GM21390 (cell line): Measurements from ENCODE around the gene AOX1.
"Not testable (repeated sequence)": the region's sequence is repeated elsewhere in the genome, so short reads cannot be mapped to it uniquely, and the experiment has no call there.

Experiments
- ATAC-seq: cut with Tn5 transposase; IDR thresholded peaks from one replicate; pipeline ENCODE4 v1.9.1; 2021; ENCODE audit not compliant: unreplicated experiment

Gene AOX1

DNA sequence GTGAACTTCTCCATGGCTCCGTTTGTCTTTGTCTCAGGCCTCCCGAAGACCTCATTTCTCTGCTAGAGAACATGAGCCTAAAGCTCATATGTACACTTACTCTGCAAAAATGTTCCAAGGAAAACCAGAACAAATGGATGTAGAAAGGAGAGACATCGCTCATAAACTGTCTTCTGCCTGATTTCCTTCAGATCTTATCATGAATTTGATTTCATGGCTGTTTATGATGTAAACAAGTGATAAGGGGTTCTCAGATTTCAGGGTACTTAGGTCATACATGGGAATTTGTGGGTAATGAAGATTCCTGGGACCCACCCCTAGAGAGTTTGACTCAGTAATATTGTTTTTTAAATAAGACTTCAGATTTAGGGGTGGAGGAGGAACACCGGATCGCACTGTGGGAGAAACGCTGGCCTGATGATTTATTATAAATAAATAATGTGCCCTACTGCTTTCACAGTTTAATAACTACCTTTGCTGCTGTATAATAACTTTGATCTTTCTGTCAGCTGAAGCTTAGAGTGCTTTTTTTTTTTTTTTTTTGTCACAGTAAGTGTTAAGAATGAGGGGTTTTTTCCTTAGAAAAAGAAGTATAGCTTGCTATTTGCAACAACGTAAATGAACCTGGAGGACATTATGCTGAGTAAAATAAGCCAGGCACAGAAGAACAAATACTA, 14.9 kb downstream of the AOX1 start:
- no peak for ATAC-seq

DNA sequence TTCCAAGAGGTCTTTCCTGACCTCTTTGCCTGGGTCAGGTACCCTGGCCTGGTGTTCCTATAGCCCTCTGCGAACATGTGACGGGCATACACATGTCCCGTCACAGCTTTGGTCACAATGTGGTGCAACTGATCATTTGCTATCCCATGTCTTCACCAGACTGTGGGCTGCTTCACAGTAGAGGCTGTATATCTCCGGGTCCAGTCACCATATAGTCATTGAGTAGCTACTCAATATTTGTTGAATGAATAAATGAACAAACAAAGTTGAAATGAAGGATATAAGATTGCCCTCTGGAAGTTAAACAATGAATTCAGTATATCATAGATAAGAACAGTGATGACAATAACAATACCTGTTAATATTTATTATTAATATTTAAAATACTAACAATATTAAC, 16.8 kb downstream of the AOX1 start:
- ATAC-seq, result no peak

DNA sequence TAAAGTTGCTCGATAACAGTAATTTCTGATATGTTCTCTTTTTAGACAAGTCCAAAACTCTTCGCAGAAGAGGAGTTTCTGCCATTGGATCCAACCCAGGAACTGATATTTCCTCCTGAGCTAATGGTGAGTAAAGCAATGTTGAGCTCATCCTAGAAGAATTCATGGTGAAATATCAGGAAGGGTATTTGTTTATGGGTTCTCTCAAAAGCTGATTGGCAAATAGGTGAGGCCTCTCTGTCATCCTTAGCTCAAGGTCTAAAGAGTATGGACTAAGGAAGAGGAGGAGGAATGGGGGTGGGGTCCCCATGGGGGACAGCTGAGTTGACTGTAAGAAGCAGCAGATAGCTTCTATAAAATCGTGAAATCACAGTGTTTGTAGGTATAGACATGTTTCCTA, 18.2 kb downstream of the AOX1 start:
- no peak for ATAC-seq

DNA sequence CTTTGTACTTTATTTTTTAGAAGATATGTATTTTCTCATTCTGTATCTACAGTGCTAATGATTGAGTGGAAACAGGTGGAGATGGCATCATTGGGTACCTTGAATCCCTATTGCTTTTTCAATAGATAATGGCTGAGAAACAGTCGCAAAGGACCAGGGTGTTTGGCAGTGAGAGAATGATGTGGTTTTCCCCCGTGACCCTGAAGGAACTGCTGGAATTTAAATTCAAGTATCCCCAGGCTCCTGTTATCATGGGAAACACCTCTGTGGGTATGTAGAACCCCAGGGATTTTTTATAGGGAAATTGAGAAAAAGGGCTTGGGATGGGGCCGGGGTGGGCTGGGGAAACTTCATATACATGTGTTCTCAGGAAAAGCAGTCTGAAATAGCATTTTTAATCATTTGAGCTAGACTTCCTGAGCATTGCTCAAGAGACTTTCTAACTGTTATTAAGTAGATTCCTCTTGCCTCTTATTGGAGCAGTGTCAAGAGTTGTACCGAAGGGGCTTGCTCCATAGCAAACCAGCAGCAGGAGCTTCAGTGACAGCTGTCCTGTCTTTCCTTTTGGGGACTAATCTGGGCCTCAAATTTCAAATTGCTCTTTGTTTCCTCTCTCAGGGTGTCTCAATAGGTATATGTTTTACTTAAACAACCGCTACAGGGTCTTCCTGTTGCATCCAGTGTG, 18.9 kb downstream of the AOX1 start:
- no peak for ATAC-seq

DNA sequence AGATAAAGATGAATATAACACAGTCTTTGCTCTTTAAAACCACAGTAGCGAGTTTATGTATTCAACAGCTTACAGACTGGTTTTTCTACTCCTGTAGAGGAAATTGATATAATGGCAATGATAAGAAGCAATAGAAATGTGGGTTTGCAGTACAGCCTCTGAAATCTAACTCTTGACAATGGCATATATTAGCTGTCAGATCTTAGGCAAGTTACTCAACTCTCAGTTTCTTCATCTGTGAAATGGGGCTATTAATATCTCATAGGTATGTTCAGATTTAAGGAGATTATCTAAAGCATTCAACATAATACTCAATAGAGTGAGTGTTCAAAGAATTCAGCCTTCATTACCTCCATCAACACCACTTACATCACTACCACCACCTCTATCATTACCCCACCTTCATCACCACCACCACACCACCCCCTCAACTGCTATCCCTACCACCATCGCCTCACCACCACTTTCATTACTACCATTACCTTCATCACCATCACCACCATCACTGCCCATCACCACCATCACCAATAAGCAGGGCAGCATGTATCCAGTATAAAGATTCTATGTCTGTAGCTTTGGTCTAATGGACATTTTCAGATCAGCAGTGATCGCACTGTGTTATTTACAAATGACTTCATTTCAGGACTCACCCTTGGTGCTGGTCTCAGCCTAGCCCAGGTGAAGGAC, 22.7 kb downstream of the AOX1 start:
- no peak for ATAC-seq

DNA sequence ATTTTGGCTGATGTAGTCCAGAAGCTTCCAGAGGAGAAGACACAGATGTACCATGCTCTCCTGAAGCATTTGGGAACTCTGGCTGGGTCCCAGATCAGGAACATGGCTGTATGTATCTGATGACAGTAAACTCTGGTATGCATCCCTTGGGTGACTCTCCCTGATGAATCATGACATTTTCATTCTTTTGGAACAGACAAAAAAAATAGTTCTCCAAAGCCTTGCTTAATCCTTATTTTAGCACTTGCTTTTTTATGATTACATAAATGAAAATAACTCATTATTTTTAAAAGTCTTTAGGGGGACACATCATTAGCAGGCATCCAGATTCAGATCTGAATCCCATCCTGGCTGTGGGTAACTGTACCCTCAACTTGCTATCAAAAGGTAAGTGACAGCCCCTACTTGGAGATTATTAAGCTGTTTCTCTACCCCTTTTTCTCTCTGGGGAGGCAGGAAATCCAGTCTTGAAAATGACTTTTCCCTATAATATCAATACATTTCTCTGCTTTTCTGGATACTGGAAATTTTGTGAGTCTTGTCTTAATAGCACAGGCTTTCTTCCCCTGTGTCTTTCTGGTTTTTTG, 23.3 kb downstream of the AOX1 start:
- ATAC-seq, result no peak

DNA sequence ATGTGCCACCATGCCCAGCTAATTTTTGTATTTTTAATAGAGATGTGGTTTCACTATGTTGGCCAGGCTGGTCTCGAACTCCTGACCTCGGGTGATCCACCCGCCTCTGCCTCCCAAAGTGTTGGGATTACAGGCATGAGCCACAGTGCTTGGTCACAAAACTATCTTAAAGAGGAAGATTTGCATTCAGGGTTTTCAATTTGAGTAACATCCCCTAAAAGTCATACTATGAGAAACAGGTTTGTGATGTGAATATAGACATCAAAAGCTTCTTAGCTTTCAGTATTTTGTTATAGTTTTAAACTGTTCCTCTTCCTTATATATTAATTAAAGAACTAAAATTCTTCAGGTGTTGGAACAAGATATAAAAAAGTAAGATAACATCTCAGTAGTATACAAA, 24.4 kb downstream of the AOX1 start:
- ATAC-seq, result not testable (repeated sequence)

DNA sequence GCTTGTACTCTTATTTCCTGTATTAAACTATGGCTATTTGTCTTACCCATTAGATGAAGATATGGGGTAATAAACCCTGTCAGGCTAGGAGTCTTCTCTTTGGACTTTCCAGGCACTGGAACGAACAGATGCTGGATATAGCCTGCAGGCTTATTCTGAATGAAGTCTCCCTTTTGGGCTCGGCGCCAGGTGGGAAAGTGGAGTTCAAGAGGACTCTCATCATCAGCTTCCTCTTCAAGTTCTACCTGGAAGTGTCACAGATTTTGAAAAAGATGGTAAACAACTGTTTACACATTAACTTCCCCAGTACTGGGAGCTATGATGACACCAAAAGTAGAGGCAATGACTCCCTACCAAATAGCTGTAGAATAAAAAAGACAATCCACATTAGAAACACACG, 27.9 kb downstream of the AOX1 start:
- ATAC-seq, result no peak

DNA sequence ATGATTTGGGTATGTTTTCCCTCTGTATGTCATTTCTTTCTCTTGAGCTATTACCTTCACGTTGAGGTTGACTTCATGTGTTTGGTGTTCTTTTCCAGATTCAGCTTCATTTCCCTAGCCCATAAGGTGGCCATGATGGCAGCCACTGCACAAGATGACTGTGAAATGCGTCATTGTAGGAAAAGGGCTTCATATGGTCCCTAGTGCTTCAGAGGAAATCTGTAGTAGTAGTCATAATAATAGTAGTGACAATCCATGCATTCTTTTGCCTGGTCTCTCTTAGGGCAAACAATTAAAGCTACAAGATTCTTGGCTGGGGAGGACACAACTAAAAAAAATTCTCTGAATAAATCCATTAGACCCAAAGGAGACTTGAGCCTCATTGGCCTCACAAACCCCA, 28.4 kb downstream of the AOX1 start:
- ATAC-seq, result no peak

DNA sequence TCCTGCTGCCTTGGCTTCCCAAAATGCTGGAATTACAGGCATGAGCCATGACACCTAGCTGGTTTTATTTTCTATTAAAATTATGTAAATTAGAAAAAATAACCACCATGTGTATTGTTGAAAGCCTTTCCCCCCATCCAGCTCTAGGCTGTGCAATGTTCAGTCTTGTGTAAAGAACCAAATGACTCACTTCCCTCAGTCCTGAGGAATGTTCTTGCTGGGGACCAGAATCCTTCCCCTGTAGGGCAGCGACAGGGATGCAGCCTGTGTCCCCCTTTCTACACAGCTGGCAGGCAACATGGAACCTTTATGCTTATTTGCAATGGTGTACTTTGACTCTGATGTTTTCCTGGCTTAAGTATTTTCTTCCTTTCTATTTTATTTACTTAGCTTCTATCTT, 29.4 kb downstream of the AOX1 start:
- ATAC-seq, result no peak

DNA sequence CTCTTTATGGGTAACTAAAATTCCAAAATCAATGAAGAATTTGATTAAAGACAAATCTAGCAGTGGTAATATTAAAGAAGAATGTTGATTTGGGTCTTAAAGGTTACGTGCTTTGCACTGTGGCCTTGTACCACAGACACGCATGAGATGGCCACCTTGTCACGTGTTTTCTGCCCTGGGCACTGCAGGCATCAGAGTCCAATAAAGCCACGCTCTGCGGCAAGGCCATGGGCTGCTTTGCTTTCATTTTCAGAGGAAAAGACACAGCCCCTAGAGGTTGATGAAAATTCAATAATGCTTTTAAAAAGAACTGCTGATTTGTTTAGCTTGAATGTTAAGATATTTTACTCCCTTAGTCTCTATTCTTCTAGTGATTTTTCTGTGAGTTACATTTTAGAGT, 30.4 kb downstream of the AOX1 start:
- ATAC-seq, result no peak

DNA sequence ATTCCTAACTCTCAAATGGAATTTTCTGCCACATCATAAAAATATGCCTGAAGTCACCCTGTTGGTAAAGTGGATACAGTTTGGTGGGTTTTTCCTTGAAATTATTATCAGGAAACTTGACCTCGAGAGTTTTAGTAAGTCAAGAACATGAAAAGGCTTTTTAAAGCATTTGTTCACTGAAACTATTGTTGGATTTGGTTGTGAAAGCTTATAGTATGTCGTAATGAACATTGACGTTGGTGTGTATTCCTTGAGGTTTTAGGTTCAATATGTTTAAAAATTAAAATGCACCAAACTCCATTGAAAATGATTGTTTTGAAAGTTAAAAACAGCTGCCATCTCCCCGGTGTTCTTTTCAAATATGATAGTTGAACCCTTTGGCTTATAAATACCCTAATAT, 30.8 kb downstream of the AOX1 start:
- no peak for ATAC-seq

DNA sequence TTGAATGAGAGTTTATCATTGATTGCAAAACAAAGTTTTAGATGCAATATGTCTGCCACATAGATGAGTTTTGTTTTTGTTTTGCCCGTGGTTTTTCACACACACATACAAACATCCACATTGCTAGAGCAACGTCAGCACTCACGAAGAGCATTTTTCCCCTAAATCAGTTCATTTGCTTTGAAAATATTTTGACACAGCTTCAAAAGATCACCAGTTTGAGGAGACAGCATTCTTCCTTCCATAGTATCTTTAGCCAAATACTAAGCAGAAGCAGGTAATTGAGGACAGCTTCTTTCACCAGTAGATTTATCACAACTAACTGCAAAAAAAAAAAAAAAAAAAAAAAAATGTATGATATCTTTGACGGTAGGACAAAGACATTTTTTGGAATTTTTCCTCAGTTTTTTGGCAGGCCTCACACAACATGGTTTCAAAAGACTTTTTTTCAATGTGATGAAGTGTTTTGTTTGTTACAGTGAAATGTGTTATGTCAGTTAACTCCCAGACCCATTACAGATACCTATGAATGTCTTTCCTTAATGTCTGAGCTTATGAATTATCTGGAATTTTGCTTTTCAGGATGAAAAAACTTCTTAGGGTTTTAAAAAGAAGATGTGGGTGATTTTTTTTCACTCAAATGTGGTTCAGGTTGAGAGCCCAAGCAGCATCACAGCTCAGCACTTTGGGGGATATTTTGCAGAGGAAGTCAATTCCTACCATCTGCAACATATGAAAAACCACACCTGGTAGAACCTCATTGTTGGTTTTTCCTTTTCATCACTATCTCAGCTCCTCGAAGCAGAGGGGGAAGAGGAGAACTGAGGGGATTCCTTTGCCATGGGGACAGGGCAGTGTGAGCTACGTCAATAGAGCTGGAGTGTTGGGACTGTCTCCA, 31.6 kb downstream of the AOX1 start:
- no peak for ATAC-seq

DNA sequence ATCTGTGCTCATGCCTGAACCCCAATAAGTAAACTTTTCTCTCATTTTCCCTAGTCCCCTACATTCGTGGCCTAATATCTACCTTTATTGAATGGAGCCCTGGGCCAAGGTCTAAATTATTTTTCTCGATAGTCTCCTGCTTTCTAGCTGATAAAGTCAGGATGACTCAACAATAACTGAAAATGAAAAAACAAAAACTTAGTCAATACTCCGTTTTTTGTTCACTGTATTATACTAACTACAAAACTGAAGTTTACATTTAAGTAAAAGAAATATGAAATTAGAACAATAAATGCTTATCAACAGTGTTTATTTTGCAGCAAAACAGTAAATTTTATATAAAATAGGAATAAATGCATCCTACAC, 32.2 kb downstream of the AOX1 start:
- ATAC-seq, result no peak

DNA sequence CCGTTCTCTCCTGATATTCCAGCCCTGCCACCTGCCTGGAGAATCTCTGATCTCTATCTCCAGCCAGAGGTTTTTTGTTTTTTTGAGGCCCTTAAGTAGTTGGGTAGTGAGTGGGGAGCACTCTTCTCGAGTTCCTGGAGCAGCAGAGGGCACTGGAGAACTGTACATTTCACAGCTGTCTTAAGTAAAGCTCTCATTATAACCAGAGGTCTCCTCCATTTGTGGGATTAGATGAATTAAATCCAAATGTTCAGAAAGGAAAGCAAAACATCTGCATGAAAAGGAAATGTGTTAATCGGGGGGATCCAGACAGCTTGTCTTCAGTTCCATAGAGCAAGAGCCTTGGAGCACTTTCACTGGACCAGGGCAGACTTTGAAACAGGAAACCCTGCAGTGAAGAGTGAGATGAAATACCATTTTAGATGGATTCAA, 32.8 kb downstream of the AOX1 start:
- no peak for ATAC-seq

DNA sequence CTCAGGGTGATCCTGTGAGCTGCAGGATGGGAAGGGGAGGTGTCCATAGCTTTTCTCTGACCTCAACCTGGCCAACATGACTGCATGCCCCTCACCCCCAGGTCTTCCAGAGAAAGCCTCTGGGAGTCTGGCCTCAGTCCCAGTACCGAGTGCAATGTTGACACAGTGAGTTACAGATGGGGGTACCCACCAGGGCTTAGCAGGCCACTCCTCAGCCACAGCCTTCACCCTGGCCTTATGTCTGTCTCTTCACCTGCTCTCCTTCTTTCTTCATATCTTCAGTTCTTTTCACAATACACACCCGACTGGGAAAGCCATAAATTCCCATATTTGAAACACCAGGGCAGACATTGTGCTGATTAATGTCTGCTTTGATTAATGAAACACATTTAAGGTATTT, 33.5 kb downstream of the AOX1 start:
- no peak for ATAC-seq

DNA sequence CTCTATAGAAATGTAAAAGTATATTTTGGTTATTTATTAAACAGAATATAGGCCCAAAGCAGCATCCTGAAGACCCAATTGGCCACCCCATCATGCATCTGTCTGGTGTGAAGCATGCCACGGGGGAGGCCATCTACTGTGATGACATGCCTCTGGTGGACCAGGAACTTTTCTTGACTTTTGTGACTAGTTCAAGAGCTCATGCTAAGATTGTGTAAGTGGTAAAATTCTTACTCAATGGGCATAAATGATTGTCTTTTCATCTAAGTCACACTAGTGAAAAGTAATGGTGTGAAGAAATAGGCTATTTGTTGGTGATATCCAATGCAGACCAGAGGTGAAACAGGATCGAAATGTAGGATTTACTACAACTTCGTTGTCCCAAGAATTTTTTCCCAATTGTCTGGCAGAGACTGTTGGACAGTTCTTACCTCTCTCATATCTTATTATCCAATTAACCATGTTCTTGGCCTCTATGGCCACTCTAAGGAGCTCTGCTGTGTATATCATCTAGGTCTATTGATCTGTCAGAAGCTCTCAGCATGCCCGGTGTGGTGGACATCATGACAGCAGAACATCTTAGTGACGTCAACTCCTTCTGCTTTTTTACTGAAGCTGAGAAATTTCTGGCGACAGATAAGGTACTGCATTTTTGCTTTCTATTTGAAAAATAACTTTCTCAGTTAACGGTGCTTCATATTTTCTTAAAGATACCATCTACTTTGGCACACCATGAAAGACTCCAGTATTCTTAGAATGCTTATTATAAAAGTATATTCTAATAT, 35.0 kb downstream of the AOX1 start:
- ATAC-seq, result no peak

DNA sequence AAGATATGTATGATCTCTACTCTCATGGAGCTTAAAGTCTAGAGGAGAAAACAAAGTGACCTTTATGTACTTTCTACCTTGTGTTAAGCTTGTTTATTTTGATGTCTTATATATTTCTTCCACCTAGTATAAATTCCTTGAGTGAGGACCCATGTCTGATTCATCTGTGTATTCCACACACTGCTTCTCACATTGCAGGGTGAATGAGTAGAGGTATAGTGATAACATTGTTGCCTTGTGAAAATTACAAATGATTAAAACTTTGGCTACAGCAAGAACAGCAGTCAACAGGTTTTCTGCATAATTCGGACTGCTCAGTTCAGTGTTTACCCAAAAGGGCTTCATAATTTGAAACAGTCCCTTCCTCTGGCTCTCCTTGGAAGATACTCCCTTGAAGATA, 36.3 kb downstream of the AOX1 start:
- no peak for ATAC-seq

DNA sequence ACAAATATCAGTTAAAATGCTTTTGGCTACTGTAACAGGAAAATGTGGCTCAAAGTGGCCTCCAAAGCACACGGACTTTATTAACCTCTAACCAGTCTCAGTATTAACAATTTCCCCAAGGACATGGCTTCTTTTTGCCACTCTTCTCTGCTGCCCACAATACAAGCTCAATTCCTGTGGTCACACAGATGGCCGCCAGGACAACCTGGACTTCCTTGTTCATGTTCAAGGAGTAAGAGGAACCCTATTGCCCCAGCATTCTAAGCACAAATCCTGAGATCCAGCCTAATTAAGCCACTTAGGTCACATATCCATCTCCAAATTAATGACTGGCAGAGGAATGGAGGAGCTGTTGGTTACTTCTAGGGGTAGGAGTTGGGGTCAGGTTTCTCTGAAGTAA, 38.2 kb downstream of the AOX1 start:
- ATAC-seq, result no peak

DNA sequence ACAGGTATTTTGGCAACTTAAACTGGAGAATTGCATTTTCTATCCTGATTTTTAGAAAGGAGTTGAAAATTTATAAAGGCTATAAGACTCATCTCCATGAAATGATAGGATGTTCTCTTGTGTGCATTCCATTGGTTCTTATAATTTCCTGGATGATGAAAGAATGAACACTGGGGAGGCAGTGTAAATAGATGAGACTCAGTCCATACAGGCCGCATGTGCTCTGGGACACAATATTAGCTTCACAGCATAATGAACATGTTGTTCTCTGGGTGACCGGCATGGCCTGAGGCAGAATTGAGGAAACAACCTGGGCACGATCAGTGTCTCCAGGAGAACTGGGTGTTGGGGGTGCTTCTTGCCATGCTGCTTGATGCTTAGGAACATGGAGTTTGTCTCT, 38.8 kb downstream of the AOX1 start:
- ATAC-seq, result no peak
